Caco-2 (cell line): ENCODE results near the gene CDC6. TPM values are rescaled to one million over a fixed set of nuclear protein-coding genes. Genes with fewer than 3 reads are reported as not detected.

Source experiments
- Bru-seq: library from RNA; stranded (reverse); fragments of 400-500 nt; gene quantifications from one replicate; lab custom pipeline; 2021; lab: Mats Ljungman, UMichigan
- BruChase-seq, 2 experiments: library from RNA; stranded (reverse); fragments of 400-500 nt; gene quantifications; one replicate each; lab custom pipeline; 2021; lab: Mats Ljungman, UMichigan
- BruUV-seq: library from RNA; stranded (reverse); fragments of 400-500 nt; replicated peaks from 2 replicates; lab custom pipeline; 2021; lab: Mats Ljungman, UMichigan
- CTCF ChIA-PET: fragments of 300-600 bp; sonication (Branson Sonifier 250); formaldehyde crosslinking; loops from one replicate; lab custom pipeline; 2022; ENCODE audit warnings: antibody characterized with exemption; lab: Charles Lee
- POLR2A ChIA-PET: fragments of 300-600 bp; sonication (Branson Sonifier 250); formaldehyde crosslinking; loops from one replicate; lab custom pipeline; 2022; ENCODE audit warnings: antibody characterized with exemption; lab: Charles Lee
- DNase-seq, 2 experiments: peaks; one replicate each; pipeline versions ENCODE4 v3.0.0 to v3.0.0-alpha.2; 2020 to 2022
- H3K27me3 ChIP-seq: replicated peaks from 2 replicates; pipeline ENCODE4 v1.6.0; 2011; ENCODE audit warnings: low read length; ENCODE audit not compliant: control insufficient read depth, insufficient read depth
- H3K36me3 ChIP-seq: 2 replicates; pipeline ENCODE4 v1.5.1; 2011; ENCODE audit warnings: low read length; ENCODE audit not compliant: control insufficient read depth, insufficient read depth
- H3K4me1 ChIP-seq: fragments of 250-450 bp; sonication (Bioruptor Pico); 2 replicates; pipeline ENCODE4 v1.5.1; 2020; ENCODE audit warnings: mild to moderate bottlenecking
- H3K4me3 ChIP-seq: 2 replicates; pipeline ENCODE4 v1.5.1; 2011; ENCODE audit warnings: low read depth, mild to moderate bottlenecking, control low read depth, low read length
- H3K9me3 ChIP-seq: fragments of 250-450 bp; sonication (Bioruptor Pico); 2 replicates; pipeline ENCODE4 v1.5.1; 2020; ENCODE audit warnings: mild to moderate bottlenecking, moderate library complexity
- H3K27ac Mint-ChIP-seq: one replicate; pipeline ENCODE4 v1.8.0; 2022; ENCODE audit warnings: mixed read lengths; ENCODE audit not compliant: unreplicated experiment
- H3K27me3 Mint-ChIP-seq: one replicate; pipeline ENCODE4 v1.8.0; 2022; ENCODE audit warnings: mixed read lengths; ENCODE audit not compliant: insufficient read depth, unreplicated experiment
- H3K36me3 Mint-ChIP-seq: one replicate; pipeline ENCODE4 v1.8.0; 2022; ENCODE audit warnings: mild to moderate bottlenecking, mixed read lengths; ENCODE audit not compliant: insufficient read depth, unreplicated experiment
- H3K4me1 Mint-ChIP-seq: one replicate; pipeline ENCODE4 v1.8.0; 2022; ENCODE audit warnings: low read depth, mixed read lengths; ENCODE audit not compliant: unreplicated experiment
- H3K4me3 Mint-ChIP-seq: one replicate; pipeline ENCODE4 v1.8.0; 2022; ENCODE audit warnings: mild to moderate bottlenecking, moderate library complexity, mixed read lengths; ENCODE audit not compliant: unreplicated experiment
- H3K9me3 Mint-ChIP-seq: one replicate; pipeline ENCODE4 v1.8.0; 2022; ENCODE audit warnings: mixed read lengths; ENCODE audit not compliant: unreplicated experiment
- intact Hi-C: fragments of 100-400 bp; cut with micrococcal nuclease; formaldehyde crosslinking; loops from one replicate; pipeline ENCODE4 v1.10.0; 2022; ENCODE audit not compliant: unreplicated experiment
- long read RNA-seq: library from polyadenylated mRNA; stranded (forward); transcript quantifications from one replicate; pipeline ENCODE4 v2.0.0, GENCODE V29; 2022
- total RNA-seq: library from RNA; stranded (reverse); gene quantifications from 2 replicates; pipeline ENCODE4 v1.2.3, GENCODE V29; 2022
- TF ChIP-seq, protein P1 (sequence below), 2 experiments: fragments of 200-600 bp in 1 of 2; IDR thresholded peaks; 1 replicate in 1 of 2; 2 replicates in 1 of 2; pipeline versions ENCODE4 v1.5.1 to v1.8.0; 2011 to 2022; ENCODE audit warnings: antibody characterized with exemption in 1 of 2, control low read depth in 1 of 2, inconsistent platforms in 1 of 2, low read depth in 1 of 2, low read length in 1 of 2, mild to moderate bottlenecking in 1 of 2, moderate library complexity in 1 of 2; ENCODE audit not compliant: insufficient read depth in 1 of 2, severe bottlenecking in 1 of 2, unreplicated experiment in 1 of 2

CDC6 gene
- total RNA-seq (86.1 and 96.4 TPM in 2 replicates), Bru-seq, nascent RNA (percentile 94 among the genes with signal in this experiment), BruChase-seq, experiment 1, labeled RNA remaining after a 2-hour chase (percentile 96 among the genes with signal in this experiment), BruChase-seq, experiment 2, labeled RNA remaining after a 6-hour chase (percentile 90 among the genes with signal in this experiment)
- long read RNA-seq, full-length matches to known transcripts: 107 of 128 reads
- long read RNA-seq, partial matches to known transcripts: 5 of 128 reads
- long read RNA-seq, other reads (novel, unspliced or antisense): 16 of 128 reads

- POLR2A ChIA-PET: interaction anchor here (0.7 to 1.4 kb wide), 8 partner anchors 24 to 1678 kb away, joined by 3 to 9 read pairs (median 4); partner anchors contain the start of genes TOP2A and WIPF2
- H3K4me3 ChIP-seq: peak within 1 kb of the TSS; percentile 90
- TF ChIP-seq, protein P1, sequence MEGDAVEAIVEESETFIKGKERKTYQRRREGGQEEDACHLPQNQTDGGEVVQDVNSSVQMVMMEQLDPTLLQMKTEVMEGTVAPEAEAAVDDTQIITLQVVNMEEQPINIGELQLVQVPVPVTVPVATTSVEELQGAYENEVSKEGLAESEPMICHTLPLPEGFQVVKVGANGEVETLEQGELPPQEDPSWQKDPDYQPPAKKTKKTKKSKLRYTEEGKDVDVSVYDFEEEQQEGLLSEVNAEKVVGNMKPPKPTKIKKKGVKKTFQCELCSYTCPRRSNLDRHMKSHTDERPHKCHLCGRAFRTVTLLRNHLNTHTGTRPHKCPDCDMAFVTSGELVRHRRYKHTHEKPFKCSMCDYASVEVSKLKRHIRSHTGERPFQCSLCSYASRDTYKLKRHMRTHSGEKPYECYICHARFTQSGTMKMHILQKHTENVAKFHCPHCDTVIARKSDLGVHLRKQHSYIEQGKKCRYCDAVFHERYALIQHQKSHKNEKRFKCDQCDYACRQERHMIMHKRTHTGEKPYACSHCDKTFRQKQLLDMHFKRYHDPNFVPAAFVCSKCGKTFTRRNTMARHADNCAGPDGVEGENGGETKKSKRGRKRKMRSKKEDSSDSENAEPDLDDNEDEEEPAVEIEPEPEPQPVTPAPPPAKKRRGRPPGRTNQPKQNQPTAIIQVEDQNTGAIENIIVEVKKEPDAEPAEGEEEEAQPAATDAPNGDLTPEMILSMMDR (IDR thresholded peaks at IDR 0.05; ENCODE audit: insufficient read depth in 1 of 2, low read depth in 1 of 2, low read length in 1 of 2, severe bottlenecking in 1 of 2, unreplicated experiment in 1 of 2): no peak
- H3K4me1 ChIP-seq: peaks cover 21% of the 10 kb centered on the region
- DNase-seq: peak; percentile 99 to 100
- peaks cover 3% of the 10 kb centered on the region for H3K36me3 ChIP-seq
- Mint-ChIP-seq H3K27me3 (no peaks in the 10 kb centered on the region), H3K36me3 (peaks cover 63% of the 10 kb centered on the region), H3K4me1 (peaks cover 7% of the 10 kb centered on the region), H3K27ac (peak within 1 kb of the TSS; percentile 96), H3K9me3 (no peaks in the 10 kb centered on the region), H3K4me3 (peak within 1 kb of the TSS; percentile 95)
- intact Hi-C loops: loop anchor here (1.0 kb wide), 1 partner anchor 68 kb away; the partner anchor contains the start of gene WIPF2
- CTCF ChIA-PET: interaction anchor here (0.6 to 1.9 kb wide), 7 partner anchors 67 to 229 kb away, joined by 3 to 9 read pairs (median 6); partner anchors contain the start of gene WIPF2
- H3K9me3 ChIP-seq: no peaks in the 10 kb centered on the region
- BruUV-seq: TSS peak; percentile 54
- no peaks in the 10 kb centered on the region for H3K27me3 ChIP-seq
These were observed at the start of gene CDC6 for GRCh38 chr17:40287494-40288369. CDC6 (plus strand) TSS chr17:40287879; CDS start chr17:40289421, 1,542 bp downstream.

- Histone ChIP-seq H3K4me1 (no peaks in the 10 kb centered on the region), H3K9me3 (no peaks in the 10 kb centered on the region), H3K36me3 (no peaks in the 10 kb centered on the region; the same call in 1 of the 2 replicates), H3K27me3 (no peaks in the 10 kb centered on the region), H3K4me3 (no peak overlapping the region)
- Mint-ChIP-seq H3K27ac (no peak overlapping the region), H3K4me1 (no peaks in the 10 kb centered on the region), H3K27me3 (no peaks in the 10 kb centered on the region), H3K36me3 (peaks cover 22% of the 10 kb centered on the region), H3K9me3 (no peaks in the 10 kb centered on the region), H3K4me3 (no peak overlapping the region)
- CTCF ChIA-PET: no interaction called here
- POLR2A ChIA-PET: interaction anchor here (0.6 kb wide), 2 partner anchors 10 to 145 kb away, joined by 3 to 16 read pairs; no protein-coding TSS in a partner anchor
- TF ChIP-seq, protein P1 (IDR thresholded peaks at IDR 0.05; ENCODE audit: insufficient read depth in 1 of 2, low read depth in 1 of 2, low read length in 1 of 2, severe bottlenecking in 1 of 2, unreplicated experiment in 1 of 2): no peak
- intact Hi-C loops: no loop called here
- no TSS peak for BruUV-seq
- DNase-seq: no peak
These were observed 46.3 kb upstream of the CDC6 start for GRCh38 chr17:40241252-40241834.

DNA sequence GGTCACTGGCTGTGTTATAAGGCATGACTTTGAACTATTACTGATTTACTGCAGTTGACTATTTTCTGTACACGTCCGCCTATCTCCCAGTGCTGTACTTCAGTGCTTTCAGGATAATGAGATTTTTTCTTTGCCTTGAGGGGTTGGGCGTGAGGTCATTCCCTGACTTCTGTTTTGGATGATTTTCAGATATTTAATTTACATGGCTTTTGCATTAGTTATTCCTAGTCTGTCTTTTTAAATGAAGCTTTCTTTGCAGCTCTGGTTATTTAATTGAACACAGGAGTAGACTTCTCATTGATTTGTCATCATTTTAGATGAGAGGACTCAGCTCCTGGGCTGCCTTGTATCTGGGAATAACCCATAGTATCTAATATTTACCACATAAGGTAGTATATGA, 44.9 kb upstream of the CDC6 start:
- no peak overlapping the region for H3K27ac Mint-ChIP-seq
- TF ChIP-seq, protein P1 (IDR thresholded peaks at IDR 0.05; ENCODE audit: insufficient read depth in 1 of 2, low read depth in 1 of 2, low read length in 1 of 2, severe bottlenecking in 1 of 2, unreplicated experiment in 1 of 2): no peak
- H3K9me3 Mint-ChIP-seq: no peaks in the 10 kb centered on the region
- BruUV-seq: no TSS peak
- Histone ChIP-seq H3K4me3 (no peak overlapping the region), H3K9me3 (no peaks in the 10 kb centered on the region), H3K27me3 (no peaks in the 10 kb centered on the region), H3K36me3 (no peaks in the 10 kb centered on the region; the same call in 1 of the 2 replicates), H3K4me1 (no peaks in the 10 kb centered on the region)
- CTCF ChIA-PET: no interaction called here
- no peaks in the 10 kb centered on the region for H3K27me3 Mint-ChIP-seq
- H3K36me3 Mint-ChIP-seq: peaks cover 7% of the 10 kb centered on the region
- H3K4me3 Mint-ChIP-seq: no peak overlapping the region
- DNase-seq: no peak
- POLR2A ChIA-PET: no interaction called here
- H3K4me1 Mint-ChIP-seq: no peaks in the 10 kb centered on the region
- intact Hi-C loops: no loop called here
